Stimulated activated CD4-positive, alpha-beta T cell treated with anti-CD3 and anti-CD28 coated beads, Interleukin-4, amount 100 ng/mL, for 1 hour (primary cell): ENCODE results near the gene FIS1.
A peak's percentile ranks its signal among the peaks of the same experiment; 100 is the strongest.
"Not testable (repeated sequence)": the region's sequence is repeated elsewhere in the genome, so short reads cannot be mapped to it uniquely, and the experiment has no call there.

Source experiments
- DNase-seq: peaks from one replicate; pipeline ENCODE4 v3.0.0-alpha.2; 2020

FIS1 gene

GRCh38 chr7:101244375-101245146 lies at the start of gene FIS1:
Gene FIS1, minus strand, starts transcription at chr7:101245081. Its CDS starts 77 bp downstream, at chr7:101245004.
- DNase-seq = peak; percentile 94

DNA sequence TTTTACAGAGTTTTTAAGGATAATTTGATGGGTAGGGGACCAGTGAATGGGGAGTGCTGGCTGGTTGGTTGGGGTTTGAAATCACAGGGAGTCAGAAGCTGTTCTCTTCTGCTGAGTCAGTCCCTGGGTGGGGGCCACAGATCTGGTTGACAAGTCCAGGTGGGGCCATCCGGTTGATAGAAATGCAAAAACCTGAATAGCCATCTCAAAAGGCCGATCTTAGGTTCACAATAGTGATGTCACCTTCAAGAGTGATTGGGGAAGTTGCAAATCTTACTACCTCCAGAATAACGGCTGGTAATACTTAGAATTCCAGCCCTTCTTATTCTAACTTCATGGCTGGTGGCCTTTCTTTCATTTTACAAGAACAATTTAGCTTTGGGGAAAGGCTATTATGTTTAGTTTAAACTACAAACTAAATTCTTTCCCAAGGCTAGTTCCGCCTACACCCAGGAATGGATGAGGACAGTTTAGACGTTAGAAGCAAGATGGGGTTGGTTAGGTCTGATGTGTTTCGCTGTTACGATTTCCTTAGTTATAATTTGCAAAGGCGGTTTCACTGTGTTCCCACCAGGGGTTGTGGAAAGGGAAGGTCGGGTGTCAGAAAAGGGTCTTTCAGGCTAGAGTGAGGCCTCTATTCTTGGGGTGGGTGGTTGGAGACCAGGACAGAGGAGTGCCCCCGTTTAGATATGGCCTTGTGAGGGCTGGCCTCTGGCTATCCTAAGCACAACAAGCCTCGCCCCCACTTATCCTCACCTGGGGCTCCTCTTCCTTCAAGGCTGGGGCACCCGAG lies 49.4 kb upstream of the FIS1 start:
- DNase-seq = no peak

- DNase-seq = not testable (repeated sequence)
Observed at GRCh38 chr7:101293069-101294021, 48.5 kb upstream of the FIS1 start.

DNA sequence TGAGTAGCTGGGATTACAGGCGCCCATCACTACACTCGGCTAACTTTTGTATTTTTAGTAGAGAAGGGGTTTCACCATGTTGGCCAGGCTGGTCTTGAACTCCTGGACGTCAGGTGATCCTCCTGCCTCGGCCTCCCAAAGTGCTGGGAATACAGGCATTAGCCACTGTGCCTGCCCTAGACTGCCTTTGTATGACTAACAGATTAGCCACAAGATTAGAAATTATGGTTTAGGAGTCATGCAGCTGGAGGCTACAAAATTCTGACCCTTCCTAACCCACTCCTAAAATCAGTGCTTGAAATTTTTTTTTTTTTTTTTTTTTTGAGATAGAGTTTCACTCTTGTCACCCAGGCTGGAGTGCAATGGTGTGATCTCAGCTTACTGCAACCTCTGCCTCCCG lies 47.7 kb upstream of the FIS1 start:
- not testable (repeated sequence) for DNase-seq

DNA sequence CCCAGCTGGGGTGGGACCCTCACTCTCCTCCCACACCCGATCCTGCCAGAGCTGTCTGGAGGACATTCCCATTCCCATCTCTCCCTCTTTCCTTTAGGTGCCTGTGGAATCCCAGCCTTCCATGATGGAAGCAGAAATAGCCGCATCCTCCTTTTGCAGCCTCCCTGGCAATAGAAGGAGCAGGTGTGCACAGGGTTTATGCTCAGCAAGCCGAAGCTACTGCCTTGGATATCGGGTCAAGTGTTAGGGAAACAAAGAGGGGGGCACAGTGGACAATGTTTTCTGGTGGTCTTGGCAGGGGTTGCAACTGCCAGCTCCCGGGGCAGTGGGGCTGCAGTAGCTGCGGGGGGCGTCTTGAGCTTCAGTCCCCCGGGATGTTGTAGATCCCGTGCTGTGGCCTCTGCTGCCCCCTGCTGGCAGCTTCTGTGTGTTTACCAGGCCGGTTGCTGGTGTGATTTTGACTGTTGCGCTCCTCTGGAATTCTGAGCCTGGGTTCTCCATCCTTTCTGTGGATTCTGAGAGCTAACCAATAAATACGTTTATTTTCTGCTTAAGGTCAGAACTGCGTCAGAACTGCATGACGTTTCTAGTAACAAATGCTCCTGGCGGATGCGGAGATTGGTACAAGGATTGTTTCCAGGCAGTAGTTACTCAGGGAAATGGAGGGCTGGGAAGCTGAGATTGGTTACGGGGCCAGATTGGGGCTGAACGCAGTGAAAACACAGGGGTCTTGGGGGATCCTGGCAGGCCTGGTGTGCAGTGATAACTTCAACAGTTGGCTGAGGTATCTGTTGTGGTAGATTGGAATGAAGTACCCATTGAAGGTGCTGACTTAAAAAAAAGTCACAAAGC lies 45.5 kb upstream of the FIS1 start:
- peak; percentile 68 for DNase-seq

DNA sequence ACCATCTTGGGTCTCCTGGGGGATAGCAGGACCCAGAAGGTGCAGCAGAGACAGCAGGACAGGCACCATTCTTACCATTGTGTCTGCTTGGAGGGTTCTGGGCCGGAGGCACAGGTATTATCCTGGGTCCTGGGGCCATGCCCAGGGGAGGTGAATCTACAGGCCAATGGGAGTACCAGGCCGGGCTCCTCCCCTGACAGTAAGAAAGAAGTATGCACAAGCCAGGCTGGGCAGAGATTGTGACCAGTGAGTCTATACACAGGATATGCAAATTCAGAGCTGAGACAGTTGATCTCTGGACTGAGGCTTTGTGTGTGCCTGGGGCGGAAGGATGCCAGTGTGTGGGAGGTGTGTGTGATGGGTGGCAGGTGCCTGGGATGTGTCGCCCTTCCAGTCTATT lies 44.8 kb upstream of the FIS1 start:
- not testable (repeated sequence) for DNase-seq

DNA sequence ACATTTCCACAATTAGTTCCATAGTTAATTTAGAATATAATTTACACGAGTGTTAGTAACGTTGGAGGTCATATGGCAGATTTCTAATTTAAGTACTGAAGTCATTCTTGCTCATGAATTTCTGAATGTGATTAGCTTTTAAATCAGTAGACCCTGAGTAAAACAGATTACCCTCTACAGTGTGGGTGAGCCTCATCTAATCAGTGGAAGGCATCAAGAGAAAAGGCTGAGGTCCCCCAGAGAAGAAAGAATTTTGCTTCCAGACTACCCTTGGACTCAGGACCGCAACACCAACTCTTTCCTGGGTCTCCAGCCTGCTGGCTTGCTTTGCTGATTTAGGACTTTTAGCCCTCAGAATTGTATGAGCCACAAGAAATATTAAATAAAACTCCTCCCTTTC lies 43.6 kb upstream of the FIS1 start:
- no peak for DNase-seq

DNA sequence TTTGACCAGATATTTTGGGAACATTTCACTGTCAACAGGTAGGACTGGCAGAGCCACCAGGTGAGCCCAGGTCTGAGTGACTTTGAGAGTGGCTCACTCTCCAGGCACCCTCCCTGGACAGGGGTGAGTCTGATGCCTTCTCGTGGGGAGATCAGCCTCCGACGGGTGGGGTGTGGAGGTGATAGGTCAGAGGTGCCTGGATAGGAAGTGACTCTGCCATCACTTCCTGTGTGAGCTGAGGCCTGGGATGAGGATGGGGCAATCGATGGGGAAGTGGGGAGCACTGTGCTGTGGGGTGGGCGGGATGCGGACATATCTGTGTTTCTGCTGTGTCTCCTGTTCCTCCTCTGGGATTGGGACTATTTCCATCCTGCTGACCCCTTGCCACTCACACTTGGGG lies 42.2 kb upstream of the FIS1 start:
- no peak for DNase-seq

DNA sequence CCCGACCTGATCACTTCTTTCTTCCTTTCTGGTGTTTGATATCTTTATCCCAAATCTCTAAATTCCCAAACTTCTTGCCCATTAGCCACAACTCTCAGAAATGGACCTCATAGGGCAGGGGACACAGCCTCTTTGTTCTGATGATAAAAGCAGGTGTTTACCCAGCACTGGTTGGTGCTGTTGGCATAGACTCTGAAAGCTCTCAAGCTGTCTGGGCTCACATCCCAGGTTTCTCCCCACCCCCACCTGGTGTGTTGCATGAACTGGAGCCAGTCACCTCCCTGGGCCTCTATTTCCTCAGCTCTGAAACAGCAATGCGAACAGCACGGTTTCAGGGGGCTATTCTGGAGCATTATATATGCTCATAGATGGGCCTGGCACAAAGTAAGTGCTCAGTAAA lies 41.0 kb upstream of the FIS1 start:
- DNase-seq = not testable (repeated sequence)

- DNase-seq = no peak
Observed at GRCh38 chr7:101285171-101285570, 40.3 kb upstream of the FIS1 start.

- not testable (repeated sequence) for DNase-seq
Observed at GRCh38 chr7:101280912-101281311, 36.0 kb upstream of the FIS1 start.

- DNase-seq = no peak
Observed at GRCh38 chr7:101278461-101279292, 33.8 kb upstream of the FIS1 start.

DNA sequence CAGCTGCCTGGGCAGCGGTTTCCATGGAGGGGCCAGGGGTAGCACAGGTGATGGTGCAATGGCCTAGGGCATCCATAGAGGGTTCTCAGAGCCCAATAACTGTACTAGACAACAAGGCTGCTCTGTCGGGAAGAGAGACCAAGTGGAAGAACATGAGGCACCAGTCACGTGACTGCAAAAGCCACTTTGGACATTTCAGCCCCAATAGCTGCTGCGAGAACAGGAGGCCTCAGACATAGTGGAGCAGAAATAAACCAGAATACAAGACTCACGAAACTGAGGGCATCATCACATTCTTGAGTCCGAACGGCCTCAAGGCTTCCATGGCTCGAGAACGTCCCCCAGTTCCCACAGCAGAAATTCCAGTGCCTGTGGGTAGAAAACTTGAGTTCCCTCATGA lies 32.3 kb upstream of the FIS1 start:
- DNase-seq = no peak

GRCh38 chr7:101273206-101273605 lies 28.3 kb upstream of the FIS1 start:
- no peak for DNase-seq

GRCh38 chr7:101271021-101271420 lies 26.1 kb upstream of the FIS1 start:
- DNase-seq = no peak

GRCh38 chr7:101269664-101270063 lies 24.8 kb upstream of the FIS1 start:
- DNase-seq = no peak

GRCh38 chr7:101265622-101266516 lies 21.0 kb upstream of the FIS1 start:
- DNase-seq = no peak

DNA sequence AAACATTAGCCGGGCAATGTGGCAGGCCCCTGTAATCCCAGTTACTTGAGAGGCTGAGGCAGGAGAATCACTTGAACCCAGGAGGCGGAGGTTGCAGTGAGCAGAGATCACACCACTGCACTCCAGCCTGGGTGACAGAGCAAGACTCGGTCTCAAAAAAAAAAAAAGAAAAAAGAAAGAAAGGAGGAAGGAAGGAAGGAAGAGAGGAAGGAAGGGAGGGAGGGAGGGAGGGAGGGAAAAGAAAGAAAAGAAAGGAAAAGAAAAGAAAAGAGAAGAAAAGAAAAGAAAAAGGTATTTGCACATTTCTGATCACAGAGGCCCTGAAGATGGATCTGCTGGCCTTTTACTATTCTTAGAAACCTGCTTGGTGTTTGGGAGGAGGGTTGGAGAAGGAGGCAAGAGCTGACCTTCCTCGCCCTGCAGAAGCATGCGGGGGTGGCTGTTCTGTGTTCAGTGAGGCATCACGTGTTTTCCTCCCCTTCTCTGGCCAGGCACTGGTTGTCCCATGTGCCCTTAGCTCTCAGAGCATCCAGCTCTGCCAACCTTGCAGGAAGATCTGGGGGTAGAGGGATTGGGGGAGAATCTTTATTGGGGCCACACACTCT lies 19.3 kb upstream of the FIS1 start:
- DNase-seq = not testable (repeated sequence)

GRCh38 chr7:101258243-101258731 lies 13.4 kb upstream of the FIS1 start:
- DNase-seq = no peak
